ENCODE measurements around the gene POMT2.
"Not testable (repeated sequence)": the region's sequence is repeated elsewhere in the genome, so short reads cannot be mapped to it uniquely, and the experiment has no call there.

The POMT2 gene

GRCh38 chr14:77320238-77320935, at the start of gene POMT2:
Gene POMT2, minus strand, starts transcription at chr14:77320883. Its CDS starts 202 bp downstream, at chr14:77320681.
- no peak for DNase-seq

- DNase-seq = no peak
Measured at GRCh38 chr14:77369285-77369684, 48.6 kb upstream of the POMT2 start.

GRCh38 chr14:77364146-77364545, 43.5 kb upstream of the POMT2 start:
- DNase-seq = no peak

DNA sequence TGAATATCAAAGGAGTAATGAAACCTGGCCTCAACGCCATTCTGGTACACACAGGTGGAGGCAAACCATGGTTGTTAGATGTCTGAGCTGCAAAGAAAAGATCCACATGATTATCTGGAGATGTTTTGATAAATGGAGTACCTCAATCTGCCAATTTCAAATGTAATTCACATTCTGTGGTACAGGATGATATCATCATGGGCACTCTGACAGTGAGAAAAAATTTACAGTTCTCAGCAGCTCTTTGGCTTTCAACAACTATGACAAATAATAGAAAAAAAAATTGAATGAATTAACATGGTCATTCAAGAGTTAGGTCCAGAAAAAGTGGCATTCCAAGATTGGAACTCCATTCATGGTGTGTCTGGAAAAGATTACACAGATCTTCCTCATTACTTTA, 38.9 kb upstream of the POMT2 start:
- DNase-seq = no peak

DNA sequence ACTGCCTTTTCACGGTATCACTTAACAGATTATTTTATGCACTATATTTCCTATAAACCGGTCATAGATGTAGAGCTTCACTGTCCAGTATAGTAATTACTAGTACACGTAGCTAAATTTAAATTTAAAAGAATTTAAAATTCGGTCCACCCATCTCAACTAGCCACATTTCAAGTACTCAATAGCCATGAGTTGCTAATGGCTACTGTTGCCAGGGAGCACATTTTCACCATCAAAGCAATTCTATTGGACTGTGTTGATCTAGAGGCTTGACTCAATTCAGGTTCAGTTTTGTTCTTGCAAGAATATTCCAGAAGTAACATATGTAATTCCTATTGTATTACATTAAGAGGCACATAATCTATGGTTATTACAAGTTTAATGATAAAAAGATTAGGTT, 36.2 kb upstream of the POMT2 start:
- no peak for DNase-seq

- DNase-seq = no peak
Measured at GRCh38 chr14:77355811-77356210, 35.1 kb upstream of the POMT2 start.

GRCh38 chr14:77353469-77354141, 32.9 kb upstream of the POMT2 start:
- no peak for DNase-seq

- DNase-seq = no peak
Measured at GRCh38 chr14:77347751-77348150, 27.1 kb upstream of the POMT2 start.

GRCh38 chr14:77346495-77346894, 25.8 kb upstream of the POMT2 start:
- no peak for DNase-seq

GRCh38 chr14:77344377-77344996, 23.8 kb upstream of the POMT2 start:
- DNase-seq = no peak

DNA sequence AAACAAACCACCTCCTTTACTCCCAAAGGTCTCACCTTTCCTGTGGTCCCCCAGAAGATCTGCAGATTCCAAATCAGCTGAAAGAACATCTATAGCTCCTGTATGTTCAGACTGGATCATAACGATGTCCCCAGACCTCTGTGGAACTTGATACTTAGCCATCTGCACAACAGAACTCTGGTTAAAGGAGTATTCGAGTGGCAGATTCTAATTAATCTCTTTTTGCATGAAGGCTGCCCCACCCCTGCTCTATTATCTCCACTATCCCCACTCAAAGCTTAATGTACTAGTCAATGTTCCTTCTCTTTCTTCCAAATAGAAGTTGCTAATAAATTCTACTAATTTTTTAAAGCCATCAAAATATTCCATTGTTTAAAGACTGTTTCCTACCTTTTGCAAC, 23.0 kb upstream of the POMT2 start:
- no peak for DNase-seq

DNA sequence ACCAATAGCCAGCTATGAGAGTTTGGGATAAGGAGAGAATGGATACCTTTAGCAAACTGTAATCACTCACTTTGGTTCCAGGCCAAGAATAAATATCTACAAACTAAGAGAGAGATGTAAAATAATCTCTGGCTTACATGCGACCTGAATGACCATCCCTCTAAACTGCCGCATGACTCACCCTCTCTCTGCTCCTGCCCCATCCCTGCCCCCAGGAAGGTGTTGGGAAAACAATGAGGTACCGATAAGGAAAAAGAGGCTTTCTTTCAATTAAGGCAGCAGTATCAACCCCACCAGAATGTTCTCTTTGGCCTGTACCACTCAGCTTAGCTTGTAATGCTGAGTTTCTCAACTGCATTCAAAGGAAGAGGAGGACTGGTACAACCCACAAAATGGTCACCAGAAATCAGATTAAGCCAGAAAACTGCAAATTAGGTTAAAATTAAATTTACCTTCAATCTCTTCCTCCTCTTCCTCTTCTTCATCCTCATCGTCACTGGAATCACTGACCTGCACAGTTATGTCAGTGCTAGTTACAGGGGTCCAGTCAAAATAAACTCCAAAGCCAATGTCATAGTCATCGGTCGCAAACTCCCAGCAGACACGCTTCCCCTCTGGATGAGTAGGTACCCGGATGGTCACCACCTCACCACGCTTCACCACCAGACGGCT, 22.2 kb upstream of the POMT2 start:
- DNase-seq = no peak

- DNase-seq = no peak
Measured at GRCh38 chr14:77340389-77340788, 19.7 kb upstream of the POMT2 start.

DNA sequence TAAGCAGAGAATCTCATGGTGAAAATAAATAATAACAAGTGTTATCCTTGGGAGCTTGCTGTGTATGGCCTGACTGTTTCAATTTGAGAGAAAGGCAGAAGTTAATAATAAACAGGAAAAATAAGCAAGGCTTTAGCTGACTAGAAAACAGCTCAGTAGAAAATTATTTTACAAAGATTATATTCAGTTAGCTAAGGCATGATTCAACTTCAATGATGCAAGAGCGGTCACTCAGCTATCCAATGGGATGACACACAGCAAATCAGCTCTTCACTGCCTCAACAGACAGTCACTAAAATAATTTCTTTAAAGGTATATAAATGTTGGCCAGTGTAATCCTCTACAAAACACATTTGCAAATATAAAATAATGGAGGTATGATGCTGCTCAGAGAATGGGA, 18.7 kb upstream of the POMT2 start:
- DNase-seq = no peak

- DNase-seq = no peak
Measured at GRCh38 chr14:77338302-77338701, 17.6 kb upstream of the POMT2 start.

GRCh38 chr14:77337880-77338279, 17.2 kb upstream of the POMT2 start:
- DNase-seq = no peak

GRCh38 chr14:77337255-77337654, 16.6 kb upstream of the POMT2 start:
- DNase-seq = not testable (repeated sequence)

- no peak for DNase-seq
Measured at GRCh38 chr14:77335576-77335975, 14.9 kb upstream of the POMT2 start.

DNA sequence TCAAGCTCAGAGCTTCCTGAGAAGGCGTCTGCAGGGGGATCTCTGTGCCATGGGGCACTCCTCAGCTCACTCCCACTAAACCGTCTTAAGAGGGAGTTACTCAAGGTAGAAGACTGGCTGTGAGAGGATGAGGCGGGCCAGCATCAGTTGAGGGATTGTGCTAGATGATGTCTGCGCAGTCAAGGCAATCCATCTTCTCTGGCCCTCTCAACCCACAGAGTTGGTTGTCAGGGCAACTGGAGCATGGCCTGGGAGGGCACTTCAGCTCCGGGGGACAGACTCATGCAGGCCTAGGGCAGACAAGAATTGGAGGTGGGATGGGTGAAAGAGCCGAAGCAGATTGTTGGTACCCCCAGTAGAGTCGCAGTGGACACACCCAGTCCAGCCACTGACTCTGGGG, 9.2 kb upstream of the POMT2 start:
- DNase-seq = no peak

DNA sequence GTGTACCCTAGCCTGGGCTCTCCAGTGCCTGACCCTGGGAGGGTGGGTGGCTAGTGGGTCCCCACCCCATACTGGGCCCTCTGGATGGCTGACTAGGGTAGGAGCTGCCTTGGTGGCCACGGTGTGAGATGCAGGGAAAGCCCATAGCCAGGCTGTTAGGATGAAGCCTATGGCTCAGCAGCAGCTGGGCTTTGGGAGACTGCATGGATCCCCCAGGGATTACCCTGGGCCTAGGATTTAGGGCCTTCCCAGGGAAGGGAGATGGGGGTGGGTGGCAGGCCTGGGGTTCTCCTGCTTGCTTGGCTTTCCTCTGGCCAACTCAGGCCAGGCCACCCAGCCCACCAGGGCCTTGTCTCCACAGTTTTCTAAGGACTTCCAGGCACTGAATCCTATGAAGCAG, 6.4 kb upstream of the POMT2 start:
- no peak for DNase-seq

- no peak for DNase-seq
Measured at GRCh38 chr14:77325746-77326094, 5.0 kb upstream of the POMT2 start.

GRCh38 chr14:77324816-77325745, 4.4 kb upstream of the POMT2 start:
- no peak for DNase-seq

DNA sequence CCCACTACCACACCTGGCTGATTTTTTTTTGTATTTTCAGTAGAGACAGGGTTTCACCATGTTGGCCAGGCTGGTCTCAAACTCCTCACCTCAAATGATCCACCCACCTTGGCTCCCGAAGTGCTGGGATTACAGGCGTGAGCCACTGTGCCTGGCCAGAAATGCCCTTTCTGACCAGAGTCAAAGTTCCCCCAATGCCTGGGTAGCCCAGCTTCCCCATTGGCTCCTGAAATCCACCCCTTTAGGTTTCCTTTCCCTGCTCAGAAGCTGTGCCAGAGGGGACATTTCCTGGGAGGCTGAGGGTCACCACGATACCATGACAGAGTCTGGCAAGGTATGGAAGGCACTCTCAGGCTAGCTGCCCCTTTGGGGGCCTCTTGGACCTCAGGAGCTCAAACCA, 3.6 kb upstream of the POMT2 start:
- no peak for DNase-seq
